ENCODE results near the gene MECP2. TPM values are rescaled to one million over a fixed set of nuclear protein-coding genes. Genes with fewer than 3 reads are reported as not detected.
A peak's percentile ranks its signal among the peaks of the same experiment; 100 is the strongest.

MECP2 gene
- total RNA-seq, 4 donors from 2014 or later, result 22.1 to 53.1 (median 37.8) TPM

- WGBS, 2 donors (ENCODE audit: low coverage in 1 of 2), result 77 to 83% methylated on average over 1 to 3 of the region's 3 CpGs
- Histone ChIP-seq H3K9me3 (no peaks in the 10 kb centered on the region), H3K4me1 (peaks cover 0 to 21% (median 17%) of the 10 kb centered on the region in 4 donors), H3K27me3 (no peaks in the 10 kb centered on the region), H3K27ac (peak overlapping the region; percentile 94 to 100 (median 98)), H3K4me3 (no peak overlapping the region), H3K36me3 (no peaks in the 10 kb centered on the region)
- in situ Hi-C loops (cut with MboI; ENCODE audit: low pct_ligation_motif_present in 1 of 4, low pct_unique_long_range_greater_than_20kb in 1 of 4, low sequenced_read_pairs in 3 of 4) (loop anchor here in 2 of 4 donors (25.0 kb wide), 2 partner anchors 213 to 562 kb away; partner anchors contain the start of genes G6PD (in 1 of the 2), IKBKG (in 1 of the 2) and PLXNB3 (in 1 of the 2)), intact Hi-C loops (cut with DNase I; ENCODE audit: low total_unique reads) (no loop called here)
- DNase-seq, result no peak
- TF ChIP-seq, protein P1, sequence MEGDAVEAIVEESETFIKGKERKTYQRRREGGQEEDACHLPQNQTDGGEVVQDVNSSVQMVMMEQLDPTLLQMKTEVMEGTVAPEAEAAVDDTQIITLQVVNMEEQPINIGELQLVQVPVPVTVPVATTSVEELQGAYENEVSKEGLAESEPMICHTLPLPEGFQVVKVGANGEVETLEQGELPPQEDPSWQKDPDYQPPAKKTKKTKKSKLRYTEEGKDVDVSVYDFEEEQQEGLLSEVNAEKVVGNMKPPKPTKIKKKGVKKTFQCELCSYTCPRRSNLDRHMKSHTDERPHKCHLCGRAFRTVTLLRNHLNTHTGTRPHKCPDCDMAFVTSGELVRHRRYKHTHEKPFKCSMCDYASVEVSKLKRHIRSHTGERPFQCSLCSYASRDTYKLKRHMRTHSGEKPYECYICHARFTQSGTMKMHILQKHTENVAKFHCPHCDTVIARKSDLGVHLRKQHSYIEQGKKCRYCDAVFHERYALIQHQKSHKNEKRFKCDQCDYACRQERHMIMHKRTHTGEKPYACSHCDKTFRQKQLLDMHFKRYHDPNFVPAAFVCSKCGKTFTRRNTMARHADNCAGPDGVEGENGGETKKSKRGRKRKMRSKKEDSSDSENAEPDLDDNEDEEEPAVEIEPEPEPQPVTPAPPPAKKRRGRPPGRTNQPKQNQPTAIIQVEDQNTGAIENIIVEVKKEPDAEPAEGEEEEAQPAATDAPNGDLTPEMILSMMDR (IDR thresholded peaks at IDR 0.05), result no peak
Measured at GRCh38 chrX:153974726-153975286, 122.7 kb downstream of the MECP2 start.

DNA sequence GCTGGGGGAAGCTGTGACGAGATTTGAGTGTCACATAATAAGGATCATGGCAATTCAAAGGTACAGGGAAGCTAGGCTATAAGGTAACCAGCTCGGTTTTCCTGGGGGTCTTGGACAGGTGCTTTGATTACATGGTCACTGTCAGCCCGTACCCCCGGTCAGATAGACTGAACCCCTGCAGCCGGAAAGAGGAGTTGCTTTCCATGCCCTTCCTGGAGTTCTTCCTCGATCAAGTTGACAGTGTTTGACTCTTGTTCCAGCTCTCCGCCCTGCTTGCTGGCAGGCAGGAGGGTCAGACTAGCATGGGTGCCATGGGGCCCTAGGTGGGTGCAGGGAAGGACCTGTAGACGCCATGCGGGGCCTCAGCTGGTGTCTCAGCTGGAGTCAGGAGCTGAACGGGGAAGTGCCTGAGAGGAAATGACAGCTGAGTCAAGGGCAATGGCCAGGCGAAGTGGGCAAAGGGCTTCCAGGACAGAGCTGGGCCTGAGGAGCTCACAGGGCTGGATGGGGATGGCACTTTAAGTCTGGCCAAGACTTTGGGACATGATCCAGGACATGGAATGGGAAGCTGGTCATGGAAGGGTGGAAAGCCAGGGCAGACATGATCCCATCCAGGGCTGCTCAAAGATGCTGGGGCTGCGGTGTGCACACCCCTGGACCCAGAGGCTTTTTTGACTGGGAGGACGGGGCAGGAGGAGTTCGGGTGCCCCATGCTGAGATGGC, 123.4 kb downstream of the MECP2 start:
- H3K27ac ChIP-seq, result peak overlapping the region; percentile 94 to 100 (median 98)
- DNase-seq, result no peak
- intact Hi-C loops (cut with DNase I; ENCODE audit: low total_unique reads), result no loop called here
- no peaks in the 10 kb centered on the region for H3K9me3 ChIP-seq
- in situ Hi-C loops (cut with MboI; ENCODE audit: low pct_ligation_motif_present in 1 of 4, low pct_unique_long_range_greater_than_20kb in 1 of 4, low sequenced_read_pairs in 3 of 4), result loop anchor here in 2 of 4 donors (25.0 kb wide), 2 partner anchors 212 to 563 kb away; partner anchors contain the start of genes G6PD (in 1 of the 2), IKBKG (in 1 of the 2) and PLXNB3 (in 1 of the 2)
- peaks cover 0 to 27% (median 22%) of the 10 kb centered on the region in 4 donors for H3K4me1 ChIP-seq
- peak overlapping the region in 1 of 4 donors; percentile 91 for H3K4me3 ChIP-seq
- H3K36me3 ChIP-seq, result no peaks in the 10 kb centered on the region
- WGBS, 2 donors (ENCODE audit: low coverage in 1 of 2), result 73 to 100% methylated on average over 3 to 14 of the region's 14 CpGs
- H3K27me3 ChIP-seq, result no peaks in the 10 kb centered on the region
- no peak for TF ChIP-seq POLR2AphosphoS5 (IDR thresholded peaks at IDR 0.05)
- no peak for TF ChIP-seq POLR2A (IDR thresholded peaks at IDR 0.05)
- no peak for TF ChIP-seq EP300 (IDR thresholded peaks at IDR 0.05; ENCODE audit: low read depth)
- TF ChIP-seq, protein P1 (IDR thresholded peaks at IDR 0.05), result no peak

- H3K4me3 ChIP-seq, result peak overlapping the region in 3 of 4 donors; percentile 63 to 91 (median 83)
Measured at GRCh38 chrX:153973127-153974002, 124.2 kb downstream of the MECP2 start.

More at GRCh38 chrX:153973127-153974002, 124.2 kb downstream of the MECP2 start:
- in situ Hi-C loops (cut with MboI; ENCODE audit: low pct_ligation_motif_present in 1 of 4, low pct_unique_long_range_greater_than_20kb in 1 of 4, low sequenced_read_pairs in 3 of 4) (loop anchor here in 2 of 4 donors (25.0 kb wide), 2 partner anchors 211 to 564 kb away; partner anchors contain the start of genes G6PD (in 1 of the 2), IKBKG (in 1 of the 2) and PLXNB3 (in 1 of the 2)), intact Hi-C loops (cut with DNase I; ENCODE audit: low total_unique reads) (no loop called here)
- H3K36me3 ChIP-seq, result no peaks in the 10 kb centered on the region
- peak overlapping the region; percentile 94 to 100 (median 98) for H3K27ac ChIP-seq
- WGBS, 2 donors (ENCODE audit: low coverage in 1 of 2), result 55% methylated on average over 20 of the region's 20 CpGs; no CpG with 5 or more reads in 1 of the 2 donors
- peaks cover 0 to 33% (median 30%) of the 10 kb centered on the region in 4 donors for H3K4me1 ChIP-seq
- no peak for DNase-seq
- no peaks in the 10 kb centered on the region for H3K27me3 ChIP-seq
- TF ChIP-seq POLR2A (IDR thresholded peaks at IDR 0.05), result peak; percentile 30
- TF ChIP-seq, protein P1 (IDR thresholded peaks at IDR 0.05), result no peak
- H3K9me3 ChIP-seq, result no peaks in the 10 kb centered on the region
